ENCODE measurements around the gene PLCG1.

Gene PLCG1

GRCh38 chr20:41154436-41155176 is 17.3 kb downstream of the PLCG1 start:
- no peak overlapping the region for H3K4me3 ChIP-seq (ENCODE audit: low read depth, low read length)
- DNase-seq (ENCODE audit: low read depth), result no peak
- no peak for TF ChIP-seq CTCF (IDR thresholded peaks at IDR 0.05; ENCODE audit: control insufficient read depth, extremely low read depth, insufficient read depth)

- DNase-seq (ENCODE audit: low read depth), result no peak
- TF ChIP-seq CTCF (IDR thresholded peaks at IDR 0.05; ENCODE audit: control insufficient read depth, extremely low read depth, insufficient read depth), result no peak
Observed at GRCh38 chr20:41155261-41155660, 17.9 kb downstream of the PLCG1 start.

GRCh38 chr20:41158082-41158625 is 20.8 kb downstream of the PLCG1 start:
- no peak overlapping the region for H3K4me3 ChIP-seq (ENCODE audit: low read depth, low read length)
- TF ChIP-seq CTCF (IDR thresholded peaks at IDR 0.05; ENCODE audit: control insufficient read depth, extremely low read depth, insufficient read depth), result no peak
- no peak for DNase-seq (ENCODE audit: low read depth)

More at GRCh38 chr20:41155261-41155660, 17.9 kb downstream of the PLCG1 start:
- H3K4me3 ChIP-seq (ENCODE audit: low read depth, low read length), result no peak overlapping the region

- no peak for TF ChIP-seq CTCF (IDR thresholded peaks at IDR 0.05; ENCODE audit: control insufficient read depth, extremely low read depth, insufficient read depth)
- DNase-seq (ENCODE audit: low read depth), result no peak
Observed at GRCh38 chr20:41159547-41159946, 22.2 kb downstream of the PLCG1 start.

GRCh38 chr20:41160686-41161085 is 23.3 kb downstream of the PLCG1 start:
- H3K4me3 ChIP-seq (ENCODE audit: low read depth, low read length), result no peak overlapping the region
- TF ChIP-seq CTCF (IDR thresholded peaks at IDR 0.05; ENCODE audit: control insufficient read depth, extremely low read depth, insufficient read depth), result no peak
- no peak for DNase-seq (ENCODE audit: low read depth)

More at GRCh38 chr20:41159547-41159946, 22.2 kb downstream of the PLCG1 start:
- no peak overlapping the region for H3K4me3 ChIP-seq (ENCODE audit: low read depth, low read length)

GRCh38 chr20:41161886-41162285 is 24.5 kb downstream of the PLCG1 start:
- H3K4me3 ChIP-seq (ENCODE audit: low read depth, low read length), result no peak overlapping the region
- no peak for DNase-seq (ENCODE audit: low read depth)
- peak; percentile 23; the same call in 1 of the 2 replicates for TF ChIP-seq CTCF (IDR thresholded peaks at IDR 0.05; ENCODE audit: control insufficient read depth, extremely low read depth, insufficient read depth)

All from LNCaP clone FGC (cell line).